Prostate gland (tissue), 2 donors: ENCODE data around the gene NR2C2.

Experiments used
- CTCF ChIP-seq, 4 experiments: fragments of 200-600 bp in 2 of 4; fragments of 450-650 bp in 2 of 4; sonication (generic) in 2 of 4; IDR thresholded peaks; 1 replicate in 3 of 4; 2 replicates in 1 of 4; pipeline ENCODE4 v1.5.1; 2016 to 2019; ENCODE audit warnings: antibody characterized with exemption in 4 of 4, mild to moderate bottlenecking in 2 of 4, moderate library complexity in 2 of 4
- POLR2A ChIP-seq: fragments of 450-650 bp; IDR thresholded peaks from one replicate; pipeline ENCODE4 v1.6.1; 2016; ENCODE audit warnings: antibody characterized with exemption, mild to moderate bottlenecking

- TF ChIP-seq CTCF (IDR thresholded peaks at IDR 0.05) = no peak
- TF ChIP-seq POLR2A = no peak
These were observed 118.2 kb downstream of the NR2C2 start for GRCh38 chr3:15065550-15066007.
